Esophagus (tissue), 2 donors: Measurements from ENCODE around the gene ATF4. TPM values are rescaled to one million over a fixed set of nuclear protein-coding genes. Genes with fewer than 3 reads are reported as not detected.
A peak's percentile ranks its signal among the peaks of the same experiment; 100 is the strongest.

Experiments
- H3K27ac ChIP-seq, 2 donors: one replicate each; pipeline ENCODE4 v1.5.1; 2013; ENCODE audit warnings: low read depth in 2 of 2, mild to moderate bottlenecking in 2 of 2, inconsistent platforms in 1 of 2, low read length in 1 of 2, moderate library complexity in 1 of 2
- H3K27me3 ChIP-seq, 2 donors: one replicate each; pipeline ENCODE4 v1.6.1; 2013; ENCODE audit warnings: low read length in 2 of 2, control low read depth in 1 of 2, mild to moderate bottlenecking in 1 of 2; ENCODE audit not compliant: insufficient read depth in 2 of 2, control insufficient read depth in 1 of 2
- H3K36me3 ChIP-seq, 2 donors: one replicate each; pipeline ENCODE4 v1.6.1; 2013; ENCODE audit warnings: low read length in 1 of 2; ENCODE audit not compliant: control insufficient read depth in 2 of 2, insufficient read depth in 2 of 2
- H3K4me1 ChIP-seq, 2 donors: one replicate each; pipeline ENCODE4 v1.6.1; 2013; ENCODE audit warnings: low read length in 1 of 2; ENCODE audit not compliant: control insufficient read depth in 2 of 2, insufficient read depth in 2 of 2
- H3K4me3 ChIP-seq, 2 donors: one replicate each; pipeline ENCODE4 v1.5.1; 2013; ENCODE audit warnings: low read length in 2 of 2, mild to moderate bottlenecking in 2 of 2, low read depth in 1 of 2, moderate library complexity in 1 of 2
- H3K9me3 ChIP-seq, 2 donors: one replicate each; pipeline ENCODE4 v1.6.1; 2013; ENCODE audit warnings: mild to moderate bottlenecking in 2 of 2, low read depth in 1 of 2, low read length in 1 of 2, moderate library complexity in 1 of 2; ENCODE audit not compliant: control insufficient read depth in 2 of 2, insufficient read depth in 1 of 2
- WGBS, 2 donors: extraction: QIAGEN DNeasy Blood & Tissue Kit; methylation state at CpG; one replicate each; pipeline ENCODE4 v1.1.7; 2013; 5-methylcytosine and 5-hydroxymethylcytosine counted together
- polyA plus RNA-seq, 2 donors: library from polyadenylated mRNA; stranded (reverse); fragments of 200-250 nt; gene quantifications; one replicate each; pipeline ENCODE4 v1.2.3, GENCODE V29; 2013
- donor health status: healthy with polysubstance abuse.
- donor health status: Bipolar disorder and iron deficiency.

ATF4 gene
- polyA plus RNA-seq, 2 donors: 432 to 522 TPM

- Histone ChIP-seq H3K27me3 (peaks cover 0 to 3% of the 10 kb centered on the region in 2 donors), H3K4me1 (no peaks in the 10 kb centered on the region), H3K27ac (no peak overlapping the region), H3K9me3 (no peaks in the 10 kb centered on the region), H3K4me3 (no peak overlapping the region), H3K36me3 (no peaks in the 10 kb centered on the region)
- 26 to 30% methylated on average over 39 of the region's 39 CpGs for WGBS, 2 donors
Measured at GRCh38 chr22:39545386-39546365, 25.3 kb downstream of the ATF4 start.

- Histone ChIP-seq H3K4me3 (no peak overlapping the region), H3K36me3 (no peaks in the 10 kb centered on the region), H3K9me3 (no peaks in the 10 kb centered on the region), H3K4me1 (no peaks in the 10 kb centered on the region), H3K27me3 (peaks cover 0 to 3% of the 10 kb centered on the region in 2 donors), H3K27ac (no peak overlapping the region)
- 40 to 44% methylated on average over 5 of the region's 5 CpGs for WGBS, 2 donors
Measured at GRCh38 chr22:39546889-39547586, 26.7 kb downstream of the ATF4 start.

GRCh38 chr22:39547587-39547947, 27.2 kb downstream of the ATF4 start:
- H3K27me3 ChIP-seq: peaks cover 0 to 3% of the 10 kb centered on the region in 2 donors

GRCh38 chr22:39553429-39553828, 33.1 kb downstream of the ATF4 start:
- H3K9me3 ChIP-seq: no peaks in the 10 kb centered on the region
- peaks cover 0 to 11% of the 10 kb centered on the region in 2 donors for H3K4me1 ChIP-seq
- no peak overlapping the region for H3K27ac ChIP-seq
- no peak overlapping the region for H3K4me3 ChIP-seq
- 80% methylated on average over 3 of the region's 3 CpGs for WGBS, 2 donors
- H3K36me3 ChIP-seq: no peaks in the 10 kb centered on the region
- H3K27me3 ChIP-seq: peaks cover 8 to 13% of the 10 kb centered on the region in 2 donors

More at GRCh38 chr22:39547587-39547947, 27.2 kb downstream of the ATF4 start:
- peaks cover 0 to 3% of the 10 kb centered on the region in 2 donors for H3K4me1 ChIP-seq
- H3K27ac ChIP-seq: no peak overlapping the region
- no peak overlapping the region for H3K4me3 ChIP-seq
- WGBS, 2 donors: 35 to 50% methylated on average over 2 of the region's 2 CpGs
- no peaks in the 10 kb centered on the region for H3K36me3 ChIP-seq
- no peaks in the 10 kb centered on the region for H3K9me3 ChIP-seq

GRCh38 chr22:39554151-39554550, 33.8 kb downstream of the ATF4 start:
- peaks cover 8 to 15% of the 10 kb centered on the region in 2 donors for H3K27me3 ChIP-seq
- 59 to 65% methylated on average over 3 of the region's 3 CpGs for WGBS, 2 donors
- H3K9me3 ChIP-seq: no peaks in the 10 kb centered on the region
- no peak overlapping the region for H3K27ac ChIP-seq
- H3K4me1 ChIP-seq: peaks cover 0 to 11% of the 10 kb centered on the region in 2 donors
- H3K36me3 ChIP-seq: no peaks in the 10 kb centered on the region
- no peak overlapping the region for H3K4me3 ChIP-seq

- Histone ChIP-seq H3K36me3 (no peaks in the 10 kb centered on the region), H3K27me3 (peaks cover 4 to 15% of the 10 kb centered on the region in 2 donors), H3K4me3 (peak overlapping the region in 1 of 2 donors; percentile 32), H3K9me3 (no peaks in the 10 kb centered on the region), H3K4me1 (peaks cover 0 to 11% of the 10 kb centered on the region in 2 donors), H3K27ac (no peak overlapping the region)
- 7 to 9% methylated on average over 50 to 72 of the region's 72 CpGs for WGBS, 2 donors
Measured at GRCh38 chr22:39556970-39557841, 36.8 kb downstream of the ATF4 start.

GRCh38 chr22:39558254-39558727, 37.9 kb downstream of the ATF4 start:
- no peak overlapping the region for H3K27ac ChIP-seq
- H3K4me3 ChIP-seq: no peak overlapping the region
- 8 to 9% methylated on average over 34 of the region's 34 CpGs for WGBS, 2 donors
- peaks cover 4 to 15% of the 10 kb centered on the region in 2 donors for H3K27me3 ChIP-seq
- no peaks in the 10 kb centered on the region for H3K36me3 ChIP-seq
- peaks cover 0 to 5% of the 10 kb centered on the region in 2 donors for H3K4me1 ChIP-seq
- H3K9me3 ChIP-seq: no peaks in the 10 kb centered on the region

- 84 to 89% methylated on average over 10 to 14 of the region's 14 CpGs for WGBS, 2 donors
- H3K9me3 ChIP-seq: no peaks in the 10 kb centered on the region
- H3K27me3 ChIP-seq: peaks cover 4 to 15% of the 10 kb centered on the region in 2 donors
- no peak overlapping the region for H3K4me3 ChIP-seq
- no peak overlapping the region for H3K27ac ChIP-seq
- peaks cover 0 to 5% of the 10 kb centered on the region in 2 donors for H3K4me1 ChIP-seq
- no peaks in the 10 kb centered on the region for H3K36me3 ChIP-seq
Measured at GRCh38 chr22:39558950-39559349, 38.6 kb downstream of the ATF4 start.
